ENCODE data around the gene USF2.

- TF ChIP-seq CTCF (IDR thresholded peaks at IDR 0.05) (no peak), EZH2 (IDR thresholded peaks at IDR 0.05; ENCODE audit: borderline replicate concordance, insufficient read depth, low read depth, low read length, poor library complexity, severe bottlenecking) (no peak)
Observed at GRCh38 chr19:35240327-35240726, 28.4 kb upstream of the USF2 start.

Data from B cell (primary cell).